Measurements from ENCODE around the gene B3GNT7.
"Not testable (repeated sequence)": the region's sequence is repeated elsewhere in the genome, so short reads cannot be mapped to it uniquely, and the experiment has no call there.

B3GNT7 gene

GRCh38 chr2:231404183-231404578, 8.7 kb downstream of the B3GNT7 start:
- DNase-seq: not testable (repeated sequence)

- DNase-seq: not testable (repeated sequence)
These were observed 10.3 kb downstream of the B3GNT7 start for GRCh38 chr2:231405601-231406367.

GRCh38 chr2:231407686-231408085, 12.2 kb downstream of the B3GNT7 start:
- not testable (repeated sequence) for DNase-seq

- not testable (repeated sequence) for DNase-seq
These were observed 12.8 kb downstream of the B3GNT7 start for GRCh38 chr2:231408304-231408703.

GRCh38 chr2:231409776-231410175, 14.3 kb downstream of the B3GNT7 start:
- DNase-seq: no peak

GRCh38 chr2:231410293-231411004, 14.9 kb downstream of the B3GNT7 start:
- no peak for DNase-seq

- DNase-seq: no peak
These were observed 15.7 kb downstream of the B3GNT7 start for GRCh38 chr2:231411237-231411636.

- DNase-seq: peak; percentile 95
These were observed 16.5 kb downstream of the B3GNT7 start for GRCh38 chr2:231411831-231412617.

- DNase-seq: no peak
These were observed 17.1 kb downstream of the B3GNT7 start for GRCh38 chr2:231412618-231412963.

GRCh38 chr2:231413456-231413855, 17.9 kb downstream of the B3GNT7 start:
- no peak for DNase-seq

GRCh38 chr2:231413921-231414476, 18.5 kb downstream of the B3GNT7 start:
- no peak for DNase-seq

- no peak for DNase-seq
These were observed 19.5 kb downstream of the B3GNT7 start for GRCh38 chr2:231415029-231415428.

- no peak for DNase-seq
These were observed 23.5 kb downstream of the B3GNT7 start for GRCh38 chr2:231418820-231419640.

- no peak for DNase-seq
These were observed 25.6 kb downstream of the B3GNT7 start for GRCh38 chr2:231421051-231421580.

GRCh38 chr2:231422056-231422455, 26.5 kb downstream of the B3GNT7 start:
- DNase-seq: no peak

- DNase-seq: no peak
These were observed 27.7 kb downstream of the B3GNT7 start for GRCh38 chr2:231423176-231423575.

- DNase-seq: no peak
These were observed 29.8 kb downstream of the B3GNT7 start for GRCh38 chr2:231425291-231425810.

- no peak for DNase-seq
These were observed 30.5 kb downstream of the B3GNT7 start for GRCh38 chr2:231425811-231426703.

GRCh38 chr2:231427116-231427515, 31.6 kb downstream of the B3GNT7 start:
- DNase-seq: no peak

- DNase-seq: no peak
These were observed 33.6 kb downstream of the B3GNT7 start for GRCh38 chr2:231429152-231429551.

- no peak for DNase-seq
These were observed 34.4 kb downstream of the B3GNT7 start for GRCh38 chr2:231429901-231430300.

Data from right forelimb (tissue), 1 donor.